GM19372 (cell line): Measurements from ENCODE around the gene BPIFB1.

ENCODE experiments used
- ATAC-seq: cut with Tn5 transposase; IDR thresholded peaks from one replicate; pipeline ENCODE4 v1.9.1; 2021; ENCODE audit warnings: mild to moderate bottlenecking, low read depth, moderate library complexity; ENCODE audit not compliant: unreplicated experiment

BPIFB1 gene

GRCh38 chr20:33282991-33283555 is at the start of gene BPIFB1:
Gene BPIFB1 (plus strand): TSS chr20:33283214. CDS start chr20:33286074, 2,860 bp downstream.
- no peak for ATAC-seq

GRCh38 chr20:33234050-33234449 is 49.0 kb upstream of the BPIFB1 start:
- no peak for ATAC-seq

- no peak for ATAC-seq
Observed at GRCh38 chr20:33235696-33236095, 47.3 kb upstream of the BPIFB1 start, which contains the start of gene BPIFA1. Gene BPIFA1 (plus strand): TSS chr20:33235996. CDS start chr20:33237712, 1,716 bp downstream.

- no peak for ATAC-seq
Observed at GRCh38 chr20:33236351-33236750, 46.7 kb upstream of the BPIFB1 start.

GRCh38 chr20:33237989-33238388 is 45.0 kb upstream of the BPIFB1 start:
- ATAC-seq: no peak

- ATAC-seq: no peak
Observed at GRCh38 chr20:33239418-33239817, 43.6 kb upstream of the BPIFB1 start.

GRCh38 chr20:33239979-33240736 is 42.9 kb upstream of the BPIFB1 start:
- ATAC-seq: no peak

GRCh38 chr20:33240923-33241322 is 42.1 kb upstream of the BPIFB1 start:
- no peak for ATAC-seq

- ATAC-seq: no peak
Observed at GRCh38 chr20:33242319-33243100, 40.5 kb upstream of the BPIFB1 start.

GRCh38 chr20:33246077-33246476 is 36.9 kb upstream of the BPIFB1 start:
- no peak for ATAC-seq

- ATAC-seq: no peak
Observed at GRCh38 chr20:33249456-33249855, 33.6 kb upstream of the BPIFB1 start.

- ATAC-seq: no peak
Observed at GRCh38 chr20:33250666-33251065, 32.3 kb upstream of the BPIFB1 start.

GRCh38 chr20:33251496-33251895 is 31.5 kb upstream of the BPIFB1 start:
- no peak for ATAC-seq

GRCh38 chr20:33252460-33252859 is 30.6 kb upstream of the BPIFB1 start:
- no peak for ATAC-seq

- no peak for ATAC-seq
Observed at GRCh38 chr20:33255005-33255404, 28.0 kb upstream of the BPIFB1 start.

GRCh38 chr20:33257237-33257636 is 25.8 kb upstream of the BPIFB1 start:
- no peak for ATAC-seq

GRCh38 chr20:33259371-33259770 is 23.6 kb upstream of the BPIFB1 start:
- ATAC-seq: no peak

- no peak for ATAC-seq
Observed at GRCh38 chr20:33261465-33261864, 21.5 kb upstream of the BPIFB1 start.

- ATAC-seq: no peak
Observed at GRCh38 chr20:33262658-33263065, 20.4 kb upstream of the BPIFB1 start.

GRCh38 chr20:33263784-33264183 is 19.2 kb upstream of the BPIFB1 start:
- no peak for ATAC-seq

GRCh38 chr20:33267701-33268100 is 15.3 kb upstream of the BPIFB1 start:
- no peak for ATAC-seq
